Subcutaneous adipose tissue (tissue), 4 donors: ENCODE measurements around the gene HEPACAM. TPM values are rescaled to one million over a fixed set of nuclear protein-coding genes. Genes with fewer than 3 reads are reported as not detected.

ENCODE experiments used
- CTCF ChIP-seq: fragments of 450-650 bp; IDR thresholded peaks from one replicate; pipeline ENCODE4 v1.5.1; 2016; ENCODE audit warnings: low read depth, mild to moderate bottlenecking, control low read depth, antibody characterized with exemption, moderate library complexity
- total RNA-seq, 4 donors: library from RNA; depleted of rRNA; stranded (reverse); fragments of >200 nt; gene quantifications; one replicate each; pipeline ENCODE4 v1.1.0, GENCODE V29; 2016

Gene HEPACAM
- total RNA-seq, 4 donors from 2014 or later = 8.3 to 62.0 (median 13.6) TPM

- TF ChIP-seq CTCF = no peak
Observed at GRCh38 chr11:124928942-124929665, 6.7 kb downstream of the HEPACAM start.

DNA sequence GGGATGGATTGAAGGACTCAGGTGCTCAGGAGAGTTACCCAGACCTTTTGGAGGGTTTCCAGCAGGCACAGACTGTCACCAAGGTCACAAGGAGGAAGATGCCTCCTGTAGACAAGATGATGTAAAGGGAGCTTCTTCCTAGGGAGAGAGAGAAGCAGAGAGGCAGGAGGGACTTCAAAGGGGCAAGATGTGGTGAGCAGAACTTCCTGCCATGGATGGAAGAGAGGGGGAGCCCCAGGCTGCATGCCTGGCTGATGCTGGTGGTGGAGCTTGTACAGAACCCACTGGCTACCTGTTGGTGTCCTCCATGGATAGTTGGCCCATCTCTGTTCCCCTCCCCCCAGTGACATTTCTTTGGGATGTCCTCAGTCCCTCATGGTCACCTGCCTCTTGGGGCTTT is 12.6 kb downstream of the HEPACAM start:
- no peak for TF ChIP-seq CTCF

GRCh38 chr11:124922831-124923230 is 13.0 kb downstream of the HEPACAM start:
- TF ChIP-seq CTCF = no peak

DNA sequence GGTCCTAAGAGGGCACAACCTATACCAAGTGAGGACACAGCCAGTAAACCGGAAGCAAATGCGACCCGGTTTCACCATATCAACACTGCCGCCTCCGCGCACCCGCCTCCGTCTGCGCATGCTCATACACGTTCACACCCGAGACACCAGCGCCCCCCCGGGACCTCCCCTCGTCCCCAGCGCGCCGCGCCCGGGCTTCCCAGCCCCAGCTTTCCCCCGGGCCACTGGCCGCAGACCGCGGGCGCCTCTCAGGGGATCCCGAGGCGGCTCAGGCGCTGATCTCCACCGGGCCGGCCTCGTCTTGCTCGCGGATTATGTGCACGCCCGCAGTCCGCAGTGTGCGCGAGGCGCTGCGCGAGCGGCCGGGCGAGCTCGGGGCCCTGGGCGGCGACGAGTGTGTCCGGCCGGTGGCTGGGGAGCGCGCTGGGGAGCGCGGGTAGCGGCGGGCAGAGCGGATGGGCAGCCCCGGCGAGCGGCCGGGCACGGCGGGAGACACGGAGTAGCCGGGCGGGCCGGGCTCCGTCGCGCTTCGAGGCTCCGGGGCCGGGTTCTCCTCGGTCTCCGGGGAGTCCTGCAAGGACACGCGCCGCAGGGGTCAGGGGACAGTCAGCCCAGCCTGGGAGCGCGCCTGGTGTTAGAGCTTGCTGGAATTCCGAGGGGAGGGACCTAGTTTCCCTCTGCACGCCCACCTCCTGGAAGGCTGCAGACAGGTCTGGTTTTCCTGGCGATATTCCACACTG is 14.8 kb downstream of the HEPACAM start:
- TF ChIP-seq CTCF = no peak

- TF ChIP-seq CTCF = no peak
Observed at GRCh38 chr11:124920356-124920755, 15.5 kb downstream of the HEPACAM start.

DNA sequence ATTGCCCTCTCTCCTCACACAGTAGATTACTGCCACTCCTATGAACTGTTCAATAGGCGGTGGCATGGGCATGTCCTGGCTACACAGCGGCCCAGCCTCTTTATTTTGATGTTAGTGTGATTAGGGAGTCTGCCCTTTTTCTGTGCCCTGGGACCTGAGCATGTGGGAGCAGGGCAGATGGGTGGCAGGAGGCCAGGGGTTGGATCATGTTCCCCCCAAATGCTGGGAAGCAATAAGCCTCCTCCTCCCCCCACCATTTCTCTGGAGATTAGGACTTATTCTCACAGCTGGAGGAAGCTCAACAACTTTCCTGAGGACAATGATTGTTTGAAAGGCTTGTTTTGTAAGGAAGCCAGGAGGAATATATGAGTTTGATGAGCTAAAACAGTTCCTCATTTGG is 15.9 kb downstream of the HEPACAM start:
- TF ChIP-seq CTCF = no peak

GRCh38 chr11:124918950-124919349 is 16.9 kb downstream of the HEPACAM start, which contains the start of gene HEPN1:
Gene HEPN1, plus strand, starts transcription at chr11:124919250.
- no peak for TF ChIP-seq CTCF
